Fibroblast of villous mesenchyme (primary cell): ENCODE results near the gene IPCEF1. TPM values are rescaled to one million over a fixed set of nuclear protein-coding genes. Genes with fewer than 3 reads are reported as not detected.
"Not testable (repeated sequence)": the region's sequence is repeated elsewhere in the genome, so short reads cannot be mapped to it uniquely, and the experiment has no call there.

Source experiments
- DNase-seq: peaks from one replicate; pipeline ENCODE4 v3.0.0-alpha.2; 2010; ENCODE audit warnings: low read depth
- H3K4me3 ChIP-seq: 2 replicates; pipeline ENCODE4 v1.5.1; 2011; ENCODE audit warnings: low read depth, mild to moderate bottlenecking, low read length
- total RNA-seq: library from RNA; depleted of rRNA; stranded (reverse); fragments of >200 nt; gene quantifications from 2 replicates; pipeline ENCODE4 v1.2.3, GENCODE V29; 2012
- TF ChIP-seq, protein P1 (sequence below): IDR thresholded peaks from 2 replicates; pipeline ENCODE4 v1.5.1; 2012; ENCODE audit warnings: low read depth, mild to moderate bottlenecking, low read length; ENCODE audit not compliant: insufficient read depth

IPCEF1 gene
- total RNA-seq, 1 donor: 0.86 TPM

GRCh38 chr6:154209555-154209954, 147.0 kb downstream of the IPCEF1 start:
- no peak overlapping the region for H3K4me3 ChIP-seq
- TF ChIP-seq, protein P1, sequence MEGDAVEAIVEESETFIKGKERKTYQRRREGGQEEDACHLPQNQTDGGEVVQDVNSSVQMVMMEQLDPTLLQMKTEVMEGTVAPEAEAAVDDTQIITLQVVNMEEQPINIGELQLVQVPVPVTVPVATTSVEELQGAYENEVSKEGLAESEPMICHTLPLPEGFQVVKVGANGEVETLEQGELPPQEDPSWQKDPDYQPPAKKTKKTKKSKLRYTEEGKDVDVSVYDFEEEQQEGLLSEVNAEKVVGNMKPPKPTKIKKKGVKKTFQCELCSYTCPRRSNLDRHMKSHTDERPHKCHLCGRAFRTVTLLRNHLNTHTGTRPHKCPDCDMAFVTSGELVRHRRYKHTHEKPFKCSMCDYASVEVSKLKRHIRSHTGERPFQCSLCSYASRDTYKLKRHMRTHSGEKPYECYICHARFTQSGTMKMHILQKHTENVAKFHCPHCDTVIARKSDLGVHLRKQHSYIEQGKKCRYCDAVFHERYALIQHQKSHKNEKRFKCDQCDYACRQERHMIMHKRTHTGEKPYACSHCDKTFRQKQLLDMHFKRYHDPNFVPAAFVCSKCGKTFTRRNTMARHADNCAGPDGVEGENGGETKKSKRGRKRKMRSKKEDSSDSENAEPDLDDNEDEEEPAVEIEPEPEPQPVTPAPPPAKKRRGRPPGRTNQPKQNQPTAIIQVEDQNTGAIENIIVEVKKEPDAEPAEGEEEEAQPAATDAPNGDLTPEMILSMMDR: no peak
- no peak for DNase-seq

DNA sequence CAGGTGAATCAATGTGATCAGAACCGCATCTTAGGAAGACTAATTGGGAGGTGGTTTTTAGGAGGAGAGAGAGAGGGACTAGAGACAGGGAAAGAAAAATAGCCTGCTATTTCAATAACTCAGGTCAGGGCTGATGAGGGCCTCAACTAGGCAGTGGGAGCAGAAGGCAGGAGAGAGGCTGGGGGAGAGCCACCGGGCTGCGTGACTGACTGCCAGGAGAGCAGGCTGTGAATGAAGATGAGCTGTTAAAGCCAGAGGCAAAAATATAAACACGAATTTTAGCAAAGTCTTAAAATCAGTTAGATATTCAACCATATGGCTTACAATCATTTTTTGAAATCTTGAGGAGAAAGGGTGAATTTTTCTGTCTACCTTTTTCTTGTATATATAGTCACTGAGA, 149.6 kb downstream of the IPCEF1 start:
- H3K4me3 ChIP-seq: no peak overlapping the region
- TF ChIP-seq, protein P1: no peak
- no peak for DNase-seq

- TF ChIP-seq, protein P1: no peak
- no peak for DNase-seq
- no peak overlapping the region for H3K4me3 ChIP-seq
Measured at GRCh38 chr6:154206141-154206540, 150.5 kb downstream of the IPCEF1 start.

DNA sequence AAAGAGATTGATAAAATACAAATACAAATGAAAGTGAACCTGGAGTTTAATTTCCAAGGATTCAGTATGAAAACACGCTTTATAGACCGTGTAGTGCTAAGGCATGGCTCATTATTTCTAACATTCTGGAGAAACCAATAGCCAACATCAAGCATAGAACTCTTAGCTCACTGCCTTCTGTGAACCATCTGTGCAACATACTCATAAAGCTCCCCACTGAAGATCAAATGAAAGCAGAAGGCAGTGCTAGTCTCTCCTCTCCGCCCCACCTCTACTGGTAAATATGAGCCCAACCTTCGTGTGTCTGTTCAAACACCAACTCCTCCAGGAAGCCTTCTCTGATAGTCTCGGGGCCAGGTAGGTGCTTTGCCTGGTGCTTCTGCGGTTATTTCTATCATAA, 153.6 kb downstream of the IPCEF1 start:
- no peak for DNase-seq
- TF ChIP-seq, protein P1: no peak
- no peak overlapping the region for H3K4me3 ChIP-seq

DNA sequence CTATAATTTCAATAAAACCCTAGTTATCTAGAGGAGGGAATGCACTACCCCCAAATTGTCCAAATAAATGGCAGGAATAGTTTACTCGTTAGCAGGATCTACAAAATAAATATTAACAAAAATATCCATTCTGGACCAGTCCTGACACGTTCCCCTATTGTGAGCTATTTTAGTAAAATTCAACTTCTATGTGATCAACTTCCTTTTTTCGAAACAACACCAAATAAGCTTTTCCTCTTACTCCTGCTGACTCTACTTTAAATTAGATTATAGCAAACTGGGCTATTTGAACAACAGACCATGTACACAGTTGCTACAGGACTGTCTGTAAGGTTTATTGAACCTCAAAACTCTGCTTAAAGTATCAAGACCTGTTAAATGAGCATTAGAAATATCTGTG, 154.3 kb downstream of the IPCEF1 start:
- no peak for DNase-seq

DNA sequence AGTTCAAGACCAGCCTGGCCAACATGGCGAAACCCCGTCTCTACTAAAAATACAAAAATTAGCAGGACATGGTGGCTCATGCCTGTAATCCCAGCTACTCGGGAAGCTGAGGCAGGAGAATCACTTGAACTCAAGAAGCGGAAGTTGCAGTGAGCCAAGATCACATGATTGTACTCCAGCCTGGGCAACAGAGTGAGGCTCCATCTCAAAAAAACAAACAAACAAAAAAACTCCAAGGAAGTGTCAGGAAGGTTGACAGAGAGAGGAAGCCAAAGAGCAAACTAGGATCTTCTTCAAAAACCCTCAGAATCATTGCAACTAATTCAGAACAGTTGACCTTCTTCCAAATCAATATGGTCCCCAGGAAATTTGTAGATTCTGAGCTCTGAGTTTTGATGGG, 154.9 kb downstream of the IPCEF1 start:
- DNase-seq, H3K4me3 ChIP-seq: not testable (repeated sequence)

More for the DNA sequence above, 154.3 kb downstream of the IPCEF1 start:
- no peak overlapping the region for H3K4me3 ChIP-seq
- TF ChIP-seq, protein P1: no peak

GRCh38 chr6:154197196-154197860, 159.3 kb downstream of the IPCEF1 start:
- peak; percentile 41 for DNase-seq
- H3K4me3 ChIP-seq: no peak overlapping the region
- TF ChIP-seq, protein P1: no peak
